GM12801 (cell line): ENCODE data around the gene GSTCD.

Source experiments
- TF ChIP-seq, protein P1 (sequence below): IDR thresholded peaks from one replicate; pipeline ENCODE4 v1.5.1; 2011; ENCODE audit warnings: control low read depth; ENCODE audit not compliant: insufficient read length; ENCODE audit errors: extremely low read depth

GSTCD gene

DNA sequence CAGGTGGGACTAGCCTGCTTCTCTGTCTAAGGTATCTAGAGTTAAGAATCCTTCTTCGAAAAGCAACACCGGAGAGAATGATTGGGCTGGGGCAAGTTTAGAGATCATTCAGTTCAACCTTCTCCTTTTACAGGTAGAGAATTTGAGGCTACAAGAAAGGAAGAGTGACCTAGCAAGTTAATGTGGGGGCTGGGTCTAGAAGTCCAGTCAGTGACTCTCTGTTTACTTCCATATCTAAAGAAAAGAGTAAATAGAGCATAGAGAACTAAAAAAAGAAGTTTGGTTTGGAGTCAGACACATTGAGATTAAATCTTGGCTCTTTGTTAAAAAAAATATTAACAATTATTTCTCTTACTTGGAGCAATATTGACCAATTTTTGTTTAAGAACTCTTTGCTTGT lies 122.6 kb downstream of the GSTCD start:
- TF ChIP-seq, protein P1, sequence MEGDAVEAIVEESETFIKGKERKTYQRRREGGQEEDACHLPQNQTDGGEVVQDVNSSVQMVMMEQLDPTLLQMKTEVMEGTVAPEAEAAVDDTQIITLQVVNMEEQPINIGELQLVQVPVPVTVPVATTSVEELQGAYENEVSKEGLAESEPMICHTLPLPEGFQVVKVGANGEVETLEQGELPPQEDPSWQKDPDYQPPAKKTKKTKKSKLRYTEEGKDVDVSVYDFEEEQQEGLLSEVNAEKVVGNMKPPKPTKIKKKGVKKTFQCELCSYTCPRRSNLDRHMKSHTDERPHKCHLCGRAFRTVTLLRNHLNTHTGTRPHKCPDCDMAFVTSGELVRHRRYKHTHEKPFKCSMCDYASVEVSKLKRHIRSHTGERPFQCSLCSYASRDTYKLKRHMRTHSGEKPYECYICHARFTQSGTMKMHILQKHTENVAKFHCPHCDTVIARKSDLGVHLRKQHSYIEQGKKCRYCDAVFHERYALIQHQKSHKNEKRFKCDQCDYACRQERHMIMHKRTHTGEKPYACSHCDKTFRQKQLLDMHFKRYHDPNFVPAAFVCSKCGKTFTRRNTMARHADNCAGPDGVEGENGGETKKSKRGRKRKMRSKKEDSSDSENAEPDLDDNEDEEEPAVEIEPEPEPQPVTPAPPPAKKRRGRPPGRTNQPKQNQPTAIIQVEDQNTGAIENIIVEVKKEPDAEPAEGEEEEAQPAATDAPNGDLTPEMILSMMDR = no peak

GRCh38 chr4:105835177-105835576 lies 126.6 kb downstream of the GSTCD start:
- TF ChIP-seq, protein P1 = no peak

GRCh38 chr4:105836537-105836936 lies 128.0 kb downstream of the GSTCD start:
- TF ChIP-seq, protein P1 = no peak

DNA sequence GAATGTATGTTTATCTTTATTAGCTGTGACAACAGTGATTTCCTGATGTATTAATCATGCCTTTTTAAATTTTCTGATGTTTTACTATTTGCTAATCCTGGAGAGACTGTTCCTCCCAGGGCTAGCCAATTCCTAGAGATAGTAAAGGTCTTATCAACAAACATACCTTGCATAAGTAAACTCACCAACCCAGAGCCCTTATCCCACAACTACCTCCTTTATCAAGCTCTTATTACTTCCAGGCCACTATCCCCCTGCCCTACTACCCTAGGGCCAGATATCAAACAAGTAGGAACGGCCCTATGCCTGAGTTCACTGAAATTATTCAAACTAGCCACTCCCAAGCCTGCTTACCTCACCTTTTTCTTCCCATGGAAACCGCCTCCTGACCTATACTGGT lies 128.5 kb downstream of the GSTCD start:
- TF ChIP-seq, protein P1 = no peak

- TF ChIP-seq, protein P1 = no peak
These were observed 129.5 kb downstream of the GSTCD start for GRCh38 chr4:105838082-105838481.

- TF ChIP-seq, protein P1 = no peak
These were observed 132.0 kb downstream of the GSTCD start for GRCh38 chr4:105840426-105841174.

GRCh38 chr4:105843941-105844340 lies 135.4 kb downstream of the GSTCD start:
- TF ChIP-seq, protein P1 = no peak
